NCI-H2107 (cell line): Measurements from ENCODE around the gene NRXN3.

ENCODE experiments used
- DNase-seq: peaks from one replicate; lab custom pipeline; 2025; lab: John Stamatoyannopoulos, UW

The NRXN3 gene

GRCh38 chr14:79542121-79542520, 1371.9 kb downstream of the NRXN3 start:
- DNase-seq: no peak

GRCh38 chr14:79543348-79543747, 1373.2 kb downstream of the NRXN3 start:
- DNase-seq: no peak

DNA sequence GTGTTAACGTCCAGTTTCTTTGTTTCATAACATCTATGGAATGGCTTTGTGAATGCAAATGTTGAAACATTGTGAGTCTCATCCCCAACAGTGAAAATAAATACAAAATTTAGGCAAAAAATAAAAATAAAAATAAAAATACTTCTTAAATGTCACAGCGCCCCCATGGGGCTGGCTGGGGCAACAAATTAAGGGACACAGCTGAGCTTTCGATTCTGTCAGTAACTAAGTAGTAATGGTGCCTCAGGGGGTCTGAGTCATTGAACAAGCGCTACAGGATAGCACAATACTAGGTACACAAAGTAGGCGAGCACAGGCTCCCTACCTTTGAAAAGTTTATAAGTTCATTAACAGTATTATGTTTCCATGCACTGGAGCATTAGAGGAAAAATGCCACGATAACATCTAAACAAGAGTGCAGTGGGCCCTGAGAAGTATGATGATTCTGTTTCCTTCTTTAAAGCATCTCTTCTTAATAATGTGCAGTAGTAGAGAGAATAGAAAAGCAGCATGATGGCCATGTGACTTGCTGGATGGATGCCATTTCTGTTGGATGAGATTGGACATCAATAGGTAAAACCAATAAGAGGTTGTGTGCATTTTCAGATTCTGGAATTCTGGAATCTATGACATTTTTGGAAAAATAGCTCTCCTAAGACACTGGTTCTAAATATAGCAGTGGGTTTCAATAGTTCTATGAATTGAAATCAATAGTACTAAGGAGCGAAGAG, 1374.0 kb downstream of the NRXN3 start:
- DNase-seq: no peak

- no peak for DNase-seq
These were observed 1374.5 kb downstream of the NRXN3 start for GRCh38 chr14:79544698-79545070.

DNA sequence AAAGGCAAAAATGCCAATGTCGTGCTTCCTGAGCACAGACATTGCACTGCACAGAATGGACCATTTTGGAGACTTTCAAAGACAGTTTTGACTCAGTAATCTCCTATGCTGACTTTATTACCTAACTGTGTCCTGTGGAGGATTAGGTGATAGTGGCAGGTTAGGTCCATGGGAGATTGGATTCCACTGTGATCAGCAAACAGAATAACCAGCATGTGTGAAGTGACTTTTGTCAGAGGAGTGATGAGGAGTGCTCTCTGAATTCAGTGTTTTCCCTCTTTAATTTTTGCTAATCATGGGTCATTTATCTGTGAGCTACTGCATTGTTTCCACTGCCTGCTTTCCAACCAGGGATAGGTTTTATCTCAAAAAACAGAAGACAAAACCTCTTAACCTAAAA, 1378.7 kb downstream of the NRXN3 start:
- no peak for DNase-seq

DNA sequence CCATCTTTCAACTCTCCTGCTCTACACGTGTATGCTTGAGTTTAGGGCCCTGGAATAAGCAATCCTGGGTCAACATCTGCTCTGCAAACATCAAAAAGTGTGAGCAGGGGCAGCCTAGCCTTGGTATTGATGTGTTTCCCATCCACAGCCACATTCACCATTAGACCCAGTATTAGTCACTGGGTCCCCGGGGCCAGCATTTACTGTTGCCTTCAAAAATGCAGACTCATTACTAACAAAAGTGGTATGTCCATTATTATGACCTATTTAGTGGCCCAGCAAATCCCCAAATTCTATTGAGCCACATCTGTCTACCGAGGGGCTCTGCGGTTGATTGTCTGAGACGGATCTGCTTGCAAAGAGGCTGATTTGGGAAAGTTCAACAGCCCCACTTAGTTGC, 1379.3 kb downstream of the NRXN3 start:
- no peak for DNase-seq

GRCh38 chr14:79551523-79551922, 1381.3 kb downstream of the NRXN3 start:
- peak; percentile 74 for DNase-seq

GRCh38 chr14:79552778-79553177, 1382.6 kb downstream of the NRXN3 start:
- no peak for DNase-seq

DNA sequence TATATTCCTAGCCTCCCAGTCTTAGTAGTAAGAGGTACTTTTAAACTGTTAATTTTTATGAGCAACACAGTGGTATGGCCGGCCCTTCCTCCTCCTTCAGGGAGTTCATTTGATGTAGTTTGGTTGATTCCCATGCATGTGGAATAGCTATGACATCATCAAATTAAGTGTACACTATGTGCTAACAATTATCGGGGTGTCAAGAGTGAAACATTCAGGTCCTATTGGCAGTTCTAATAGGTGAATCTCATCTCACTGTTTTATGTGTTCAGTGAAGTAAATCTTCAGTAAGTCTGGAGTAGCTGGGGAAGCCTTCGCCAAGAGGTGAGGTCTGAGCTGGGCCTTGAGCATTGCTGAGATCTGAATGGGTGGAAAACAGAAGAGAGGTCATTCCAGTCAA, 1384.6 kb downstream of the NRXN3 start:
- no peak for DNase-seq

- no peak for DNase-seq
These were observed 1385.3 kb downstream of the NRXN3 start for GRCh38 chr14:79555429-79555828.

- no peak for DNase-seq
These were observed 1387.1 kb downstream of the NRXN3 start for GRCh38 chr14:79557309-79557708.

DNA sequence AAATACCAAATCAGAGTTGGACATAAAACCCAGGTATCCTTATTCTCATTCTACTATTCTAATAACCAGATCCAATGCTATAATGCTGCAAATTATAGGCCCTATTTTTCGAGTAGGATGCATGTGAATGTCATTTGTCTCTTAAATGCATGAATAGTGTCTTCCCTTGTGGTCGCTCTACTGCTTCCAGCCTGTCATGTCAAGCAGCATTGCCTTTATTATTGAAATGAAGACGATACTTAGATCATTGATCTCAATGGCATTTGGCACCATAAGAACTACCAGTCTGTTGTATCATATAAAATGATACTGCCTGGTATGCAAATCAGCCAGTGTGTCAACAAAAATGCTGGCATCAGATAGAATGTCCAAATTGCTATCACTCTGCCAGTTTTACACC, 1392.0 kb downstream of the NRXN3 start:
- no peak for DNase-seq

- no peak for DNase-seq
These were observed 1394.2 kb downstream of the NRXN3 start for GRCh38 chr14:79564371-79564770.

DNA sequence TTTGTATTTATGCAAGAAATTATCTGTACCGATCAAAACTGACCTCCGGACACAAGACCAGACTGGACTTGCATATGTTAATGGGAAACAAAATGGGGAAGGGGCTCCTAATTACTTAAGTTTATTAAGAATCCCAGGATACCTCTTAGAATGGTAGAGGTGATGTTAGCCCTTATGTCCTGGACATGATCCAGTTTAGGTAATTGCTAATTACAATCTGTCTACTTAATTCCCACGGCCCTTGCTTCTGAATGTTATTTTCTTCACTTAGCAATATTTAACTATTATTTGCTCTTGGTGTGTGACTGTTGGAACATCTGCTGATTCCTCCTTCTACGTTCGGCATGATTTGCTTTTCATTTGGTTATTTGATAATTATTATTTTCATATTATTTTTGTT, 1397.1 kb downstream of the NRXN3 start:
- DNase-seq: no peak

GRCh38 chr14:79568594-79568993, 1398.4 kb downstream of the NRXN3 start:
- no peak for DNase-seq

DNA sequence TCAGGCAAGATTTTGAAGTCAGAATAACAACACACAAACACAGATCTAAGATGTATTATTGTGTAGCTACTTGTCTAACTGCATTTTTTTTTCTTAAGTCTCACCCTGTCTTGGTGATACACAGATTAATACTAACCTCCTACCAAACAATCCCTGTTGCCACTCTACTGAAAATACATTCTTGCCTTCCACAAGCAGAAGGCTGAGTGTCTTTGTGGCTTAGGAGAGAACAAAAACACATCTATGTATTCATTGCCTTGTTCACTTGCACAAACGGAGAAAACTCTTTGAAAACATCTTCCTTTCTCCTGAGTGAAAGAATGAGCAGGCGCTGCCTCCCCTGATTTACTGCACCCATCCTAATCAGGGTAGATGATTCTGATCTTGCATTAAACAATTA, 1398.9 kb downstream of the NRXN3 start:
- DNase-seq: no peak

- no peak for DNase-seq
These were observed 1400.5 kb downstream of the NRXN3 start for GRCh38 chr14:79570648-79571047.

GRCh38 chr14:79571366-79571765, 1401.2 kb downstream of the NRXN3 start:
- no peak for DNase-seq

DNA sequence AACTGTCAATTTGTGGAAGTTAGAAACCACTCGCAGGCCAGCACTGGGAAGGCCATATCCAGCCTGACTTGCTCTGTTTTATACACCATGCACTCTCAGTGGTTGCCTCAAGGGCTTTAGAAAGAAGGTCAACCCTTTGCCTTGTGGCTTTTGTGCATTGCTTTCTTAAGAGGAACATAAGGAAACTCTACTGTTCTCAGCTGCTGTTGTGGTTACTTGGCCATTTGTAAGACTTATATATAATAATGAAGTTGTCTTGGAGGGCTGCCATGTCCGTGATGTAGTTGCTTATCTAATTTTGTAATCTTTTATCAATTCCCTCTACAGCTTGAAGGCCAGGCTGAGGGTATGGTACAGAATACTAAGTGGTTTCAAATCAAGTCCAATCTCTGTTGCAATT, 1403.3 kb downstream of the NRXN3 start:
- no peak for DNase-seq

- no peak for DNase-seq
These were observed 1404.9 kb downstream of the NRXN3 start for GRCh38 chr14:79575032-79575431.

- DNase-seq: no peak
These were observed 1406.3 kb downstream of the NRXN3 start for GRCh38 chr14:79576424-79576823.

DNA sequence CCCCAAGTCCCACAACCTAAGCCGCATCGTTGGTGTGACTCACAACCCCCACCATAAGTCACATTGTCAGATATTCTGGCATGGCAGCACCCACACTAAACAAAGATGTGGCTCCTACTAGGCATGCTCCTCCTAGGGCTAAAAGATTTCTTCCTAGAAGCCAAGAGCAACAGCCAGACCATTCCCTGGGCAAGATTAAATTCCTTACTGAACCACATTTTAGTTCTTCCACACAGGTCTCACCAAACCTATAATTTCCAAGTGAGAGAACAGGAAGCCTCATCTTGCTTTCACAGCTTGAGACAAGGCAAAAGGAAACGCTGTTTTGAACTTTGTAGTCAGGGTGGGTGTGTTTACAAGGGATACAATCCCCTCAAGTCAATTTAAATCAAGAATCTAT, 1408.3 kb downstream of the NRXN3 start:
- DNase-seq: no peak

GRCh38 chr14:79580414-79580813, 1410.2 kb downstream of the NRXN3 start:
- DNase-seq: no peak

DNA sequence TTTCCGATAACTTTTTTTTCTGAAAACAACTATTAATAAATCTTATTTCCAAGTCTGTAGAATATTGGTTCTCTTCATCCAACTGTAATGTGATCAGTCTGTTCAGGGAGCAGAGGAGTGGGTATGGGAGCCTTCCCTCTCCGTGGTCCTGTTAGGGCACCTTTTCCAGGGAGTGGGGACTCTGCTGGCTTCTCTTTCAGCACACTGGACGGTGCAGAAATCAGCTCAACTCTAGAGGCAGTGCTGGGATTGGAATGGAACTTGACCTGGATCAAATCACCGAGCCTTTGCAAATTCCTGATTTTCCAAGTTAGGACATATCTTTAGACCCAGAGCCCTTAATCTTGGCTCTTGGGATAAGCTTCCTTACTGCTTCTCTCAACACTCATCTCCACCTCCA, 1410.7 kb downstream of the NRXN3 start:
- DNase-seq: no peak
